Panc1 (cell line): ENCODE measurements around the gene LPP. TPM values are rescaled to one million over a fixed set of nuclear protein-coding genes. Genes with fewer than 3 reads are reported as not detected.

Source experiments
- ATAC-seq: fragments of 200-7000 bp; cut with Tn5 transposase; 2 replicates; pipeline ENCODE4 v1.9.1; 2020; ENCODE audit warnings: mild to moderate bottlenecking, moderate library complexity
- BruUV-seq: library from RNA; stranded (reverse); fragments of 400-500 nt; replicated peaks from 2 replicates; lab custom pipeline; 2021; lab: Mats Ljungman, UMichigan
- CTCF ChIA-PET: fragments of 300-600 bp; sonication (Branson Sonifier 250); formaldehyde crosslinking; loops from one replicate; lab custom pipeline; 2022; ENCODE audit warnings: antibody characterized with exemption; lab: Charles Lee
- POLR2A ChIA-PET: fragments of 300-600 bp; sonication (Branson Sonifier 250); formaldehyde crosslinking; loops from one replicate; lab custom pipeline; 2022; ENCODE audit warnings: antibody characterized with exemption; lab: Charles Lee
- DNase-seq: peaks from one replicate; pipeline ENCODE4 v3.0.0-alpha.2; 2010; ENCODE audit warnings: low read depth, low spot score
- H3K27ac ChIP-seq: 2 replicates; pipeline ENCODE4 v1.5.1; 2011; ENCODE audit warnings: mild to moderate bottlenecking, low read length, inconsistent platforms
- H3K27me3 ChIP-seq: fragments of 200-500 bp; sonication (Bioruptor generic); 2 replicates; pipeline ENCODE4 v1.6.0; 2014; ENCODE audit warnings: low read length, inconsistent platforms; ENCODE audit not compliant: control insufficient read depth, insufficient read depth
- H3K36me3 ChIP-seq: fragments of 200-500 bp; sonication (Bioruptor generic); 2 replicates; pipeline ENCODE4 v1.5.1; 2014; ENCODE audit warnings: inconsistent platforms, mild to moderate bottlenecking, low read length, moderate library complexity; ENCODE audit not compliant: control insufficient read depth, insufficient read depth
- H3K4me1 ChIP-seq: 2 replicates; pipeline ENCODE4 v1.5.1; 2011; ENCODE audit warnings: inconsistent platforms, mild to moderate bottlenecking, low read length, moderate library complexity; ENCODE audit not compliant: control insufficient read depth, insufficient read depth
- H3K4me3 ChIP-seq, 2 experiments: 2 replicates each; pipeline ENCODE4 v1.5.1; 2011 to 2012; ENCODE audit warnings: low read depth in 2 of 2, low read length in 2 of 2, mild to moderate bottlenecking in 2 of 2, inconsistent platforms in 1 of 2, moderate library complexity in 1 of 2
- H3K9me3 ChIP-seq: fragments of 200-500 bp; sonication (Bioruptor generic); 2 replicates; pipeline ENCODE4 v1.5.1; 2014; ENCODE audit warnings: low read depth, mild to moderate bottlenecking, inconsistent platforms, low read length, moderate library complexity; ENCODE audit not compliant: control insufficient read depth, insufficient read depth
- POLR2AphosphoS5 ChIP-seq: IDR thresholded peaks from 2 replicates; pipeline ENCODE4 v1.6.1; 2012; ENCODE audit warnings: mild to moderate bottlenecking, low read depth, low read length, moderate library complexity
- REST ChIP-seq, 2 experiments: IDR thresholded peaks; 2 replicates each; pipeline ENCODE4 v1.6.1; 2011 to 2012; ENCODE audit warnings: low read depth in 2 of 2, control low read depth in 1 of 2, low read length in 1 of 2, mild to moderate bottlenecking in 1 of 2, moderate library complexity in 1 of 2; ENCODE audit not compliant: insufficient read depth in 1 of 2
- SIN3A ChIP-seq: IDR thresholded peaks from 2 replicates; pipeline ENCODE4 v1.6.1; 2012; ENCODE audit warnings: low read depth, mild to moderate bottlenecking, low read length, moderate library complexity, borderline replicate concordance; ENCODE audit not compliant: insufficient read depth
- TCF7L2 ChIP-seq: IDR thresholded peaks from 2 replicates; pipeline ENCODE4 v1.6.1; 2011; ENCODE audit warnings: mild to moderate bottlenecking, low read depth, low read length, inconsistent platforms
- in situ Hi-C: cut with HindIII; loops from 2 replicates; pipeline ENCODE4 v1.10.0; 2016; ENCODE audit warnings: low sequenced_read_pairs, low pct_unique_long_range_greater_than_20kb
- intact Hi-C: fragments of 100-400 bp; cut with micrococcal nuclease; formaldehyde crosslinking; loops from one replicate; pipeline ENCODE4 v1.10.0; 2022; ENCODE audit not compliant: unreplicated experiment
- total RNA-seq: library from RNA; stranded (reverse); gene quantifications from one replicate; pipeline ENCODE4 v1.2.1, GENCODE V29; 2021; ENCODE audit not compliant: unreplicated experiment
- TF ChIP-seq, protein P1 (sequence below): fragments of 450-650 bp; IDR thresholded peaks from 2 replicates; pipeline ENCODE4 v1.5.1; 2017; ENCODE audit warnings: mild to moderate bottlenecking

The LPP gene
- total RNA-seq, 1 experiment from 2014 or later, result 90.0 TPM

DNA sequence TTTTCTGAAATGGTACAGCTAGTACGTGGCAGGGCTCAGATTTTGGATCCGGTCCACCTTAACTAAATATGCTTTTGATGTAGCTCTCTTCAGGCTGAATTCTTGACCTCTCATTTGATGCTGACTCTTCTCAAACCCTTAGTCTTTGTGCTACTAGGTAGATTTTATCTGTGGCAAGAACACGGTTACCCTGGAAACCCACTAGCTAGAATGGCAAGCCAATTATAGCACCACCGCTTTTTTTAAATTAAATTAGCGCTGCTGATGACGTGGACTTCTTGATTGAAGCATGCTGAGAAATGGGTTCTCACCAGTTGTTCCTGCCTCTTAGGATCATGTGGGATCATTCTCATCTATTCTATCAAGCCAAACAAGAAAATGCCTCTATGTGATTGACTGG, 421.5 kb downstream of the LPP start:
- ChIA-PET POLR2A (no interaction called here), CTCF (no interaction called here)
- DNase-seq (no peak), ATAC-seq (no peak)
- Histone ChIP-seq H3K4me1 (no peaks in the 10 kb centered on the region), H3K9me3 (no peaks in the 10 kb centered on the region), H3K27me3 (no peaks in the 10 kb centered on the region), H3K27ac (no peak overlapping the region), H3K36me3 (no peaks in the 10 kb centered on the region), H3K4me3 (no peak overlapping the region)
- intact Hi-C loops, result no loop called here
- BruUV-seq, result no TSS peak
- TF ChIP-seq REST (IDR thresholded peaks at IDR 0.05; ENCODE audit: insufficient read depth in 1 of 2, low read depth in 2 of 2, low read length in 1 of 2) (no peak), SIN3A (no peak), POLR2AphosphoS5 (no peak), TCF7L2 (no peak)
- TF ChIP-seq, protein P1, sequence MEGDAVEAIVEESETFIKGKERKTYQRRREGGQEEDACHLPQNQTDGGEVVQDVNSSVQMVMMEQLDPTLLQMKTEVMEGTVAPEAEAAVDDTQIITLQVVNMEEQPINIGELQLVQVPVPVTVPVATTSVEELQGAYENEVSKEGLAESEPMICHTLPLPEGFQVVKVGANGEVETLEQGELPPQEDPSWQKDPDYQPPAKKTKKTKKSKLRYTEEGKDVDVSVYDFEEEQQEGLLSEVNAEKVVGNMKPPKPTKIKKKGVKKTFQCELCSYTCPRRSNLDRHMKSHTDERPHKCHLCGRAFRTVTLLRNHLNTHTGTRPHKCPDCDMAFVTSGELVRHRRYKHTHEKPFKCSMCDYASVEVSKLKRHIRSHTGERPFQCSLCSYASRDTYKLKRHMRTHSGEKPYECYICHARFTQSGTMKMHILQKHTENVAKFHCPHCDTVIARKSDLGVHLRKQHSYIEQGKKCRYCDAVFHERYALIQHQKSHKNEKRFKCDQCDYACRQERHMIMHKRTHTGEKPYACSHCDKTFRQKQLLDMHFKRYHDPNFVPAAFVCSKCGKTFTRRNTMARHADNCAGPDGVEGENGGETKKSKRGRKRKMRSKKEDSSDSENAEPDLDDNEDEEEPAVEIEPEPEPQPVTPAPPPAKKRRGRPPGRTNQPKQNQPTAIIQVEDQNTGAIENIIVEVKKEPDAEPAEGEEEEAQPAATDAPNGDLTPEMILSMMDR, result no peak
- in situ Hi-C loops, result no loop called here

GRCh38 chr3:188577539-188577938, 423.6 kb downstream of the LPP start:
- in situ Hi-C loops, result no loop called here
- ATAC-seq (no peak), DNase-seq (no peak)
- BruUV-seq, result no TSS peak
- no peak for TF ChIP-seq REST (IDR thresholded peaks at IDR 0.05; ENCODE audit: insufficient read depth in 1 of 2, low read depth in 2 of 2, low read length in 1 of 2)
- TF ChIP-seq, protein P1, result no peak
- intact Hi-C loops, result no loop called here
- POLR2A ChIA-PET, result no interaction called here
- Histone ChIP-seq H3K27me3 (no peaks in the 10 kb centered on the region), H3K27ac (no peak overlapping the region), H3K36me3 (no peaks in the 10 kb centered on the region), H3K4me3 (no peak overlapping the region), H3K9me3 (no peaks in the 10 kb centered on the region), H3K4me1 (no peaks in the 10 kb centered on the region)
- CTCF ChIA-PET, result no interaction called here
